Coronary artery (tissue), 2 donors: ENCODE results near the gene GUCY2D.
"Not testable (repeated sequence)": the region's sequence is repeated elsewhere in the genome, so short reads cannot be mapped to it uniquely, and the experiment has no call there.

Source experiments
- DNase-seq: peaks from one replicate; pipeline ENCODE4 v3.0.0-alpha.2; 2017; ENCODE audit warnings: low spot score
- H3K27ac ChIP-seq, 2 donors: fragments of 200-600 bp; sonication (generic); one replicate each; pipeline ENCODE4 v1.5.1; 2016 to 2019
- H3K4me3 ChIP-seq: fragments of 200-600 bp; sonication (generic); 2 replicates; pipeline ENCODE4 v1.5.1; 2016; ENCODE audit warnings: mild to moderate bottlenecking, moderate library complexity
- CTCF ChIP-seq: fragments of 200-600 bp; sonication (generic); IDR thresholded peaks from one replicate; pipeline ENCODE4 v1.5.1; 2019; ENCODE audit warnings: antibody characterized with exemption

GUCY2D gene

GRCh38 chr17:8056232-8056975, 54.0 kb downstream of the GUCY2D start:
- H3K27ac ChIP-seq: peak overlapping the region in 1 of 2 donors; percentile 58
- no peak overlapping the region for H3K4me3 ChIP-seq
- no peak for TF ChIP-seq CTCF
- DNase-seq: peak; percentile 74

GRCh38 chr17:8056976-8057625, 54.7 kb downstream of the GUCY2D start:
- DNase-seq: no peak
- no peak overlapping the region for H3K4me3 ChIP-seq
- no peak for TF ChIP-seq CTCF
- H3K27ac ChIP-seq: no peak overlapping the region

- TF ChIP-seq CTCF: peak; percentile 53
- Histone ChIP-seq H3K27ac (no peak overlapping the region), H3K4me3 (no peak overlapping the region)
- DNase-seq: peak; percentile 63
Observed at GRCh38 chr17:8057691-8058114, 55.3 kb downstream of the GUCY2D start.

GRCh38 chr17:8059131-8059530, 56.7 kb downstream of the GUCY2D start:
- DNase-seq: no peak
- H3K27ac ChIP-seq: no peak overlapping the region
- H3K4me3 ChIP-seq: no peak overlapping the region
- no peak for TF ChIP-seq CTCF

GRCh38 chr17:8060274-8060673, 57.9 kb downstream of the GUCY2D start:
- Histone ChIP-seq H3K4me3 (no peak overlapping the region), H3K27ac (no peak overlapping the region)
- DNase-seq: no peak
- peak; percentile 77 for TF ChIP-seq CTCF

GRCh38 chr17:8061851-8062250, 59.4 kb downstream of the GUCY2D start:
- H3K4me3 ChIP-seq, DNase-seq, H3K27ac ChIP-seq: not testable (repeated sequence)

GRCh38 chr17:8062435-8062806, 60.0 kb downstream of the GUCY2D start:
- Histone ChIP-seq H3K4me3 (peak overlapping the region; percentile 25), H3K27ac (no peak overlapping the region)
- no peak for TF ChIP-seq CTCF
- DNase-seq: no peak
